Sigmoid colon (tissue), 4 donors: ENCODE results near the gene CASP1.

Source experiments
- EP300 ChIP-seq, 4 donors: sonication (generic); formaldehyde crosslinking; IDR thresholded peaks; one replicate each; pipeline ENCODE4 v1.6.1; 2017; ENCODE audit warnings: antibody characterized with exemption in 4 of 4
- TF ChIP-seq, protein P1 (sequence below), 4 experiments: fragments of 450-650 bp in 3 of 4; fragments of 200-600 bp in 1 of 4; IDR thresholded peaks; one replicate each; pipeline ENCODE4 v1.5.1; 2016 to 2019; ENCODE audit warnings: antibody characterized with exemption in 4 of 4, mild to moderate bottlenecking in 3 of 4, moderate library complexity in 2 of 4

DNA sequence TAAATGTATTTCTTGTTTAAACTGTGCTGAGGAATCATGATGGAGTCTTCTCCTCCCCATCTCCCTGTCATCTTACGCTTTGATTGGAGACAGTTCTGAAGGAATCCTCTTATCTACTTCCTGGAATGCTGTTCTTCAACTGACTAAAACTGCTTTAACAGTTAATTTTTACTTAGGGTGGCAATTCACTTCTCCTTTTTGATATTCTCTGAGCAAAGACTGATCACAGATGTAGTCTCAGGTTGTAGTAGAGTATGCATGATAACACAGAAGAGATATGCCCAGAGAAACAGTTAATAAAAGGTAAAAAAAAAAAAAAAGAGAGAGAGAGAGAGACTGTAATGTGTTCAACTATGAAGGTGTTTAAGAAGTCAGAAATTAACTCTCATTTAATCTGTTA lies 10.6 kb downstream of the CASP1 start:
- no peak for TF ChIP-seq EP300 (IDR thresholded peaks at IDR 0.05)
- TF ChIP-seq, protein P1, sequence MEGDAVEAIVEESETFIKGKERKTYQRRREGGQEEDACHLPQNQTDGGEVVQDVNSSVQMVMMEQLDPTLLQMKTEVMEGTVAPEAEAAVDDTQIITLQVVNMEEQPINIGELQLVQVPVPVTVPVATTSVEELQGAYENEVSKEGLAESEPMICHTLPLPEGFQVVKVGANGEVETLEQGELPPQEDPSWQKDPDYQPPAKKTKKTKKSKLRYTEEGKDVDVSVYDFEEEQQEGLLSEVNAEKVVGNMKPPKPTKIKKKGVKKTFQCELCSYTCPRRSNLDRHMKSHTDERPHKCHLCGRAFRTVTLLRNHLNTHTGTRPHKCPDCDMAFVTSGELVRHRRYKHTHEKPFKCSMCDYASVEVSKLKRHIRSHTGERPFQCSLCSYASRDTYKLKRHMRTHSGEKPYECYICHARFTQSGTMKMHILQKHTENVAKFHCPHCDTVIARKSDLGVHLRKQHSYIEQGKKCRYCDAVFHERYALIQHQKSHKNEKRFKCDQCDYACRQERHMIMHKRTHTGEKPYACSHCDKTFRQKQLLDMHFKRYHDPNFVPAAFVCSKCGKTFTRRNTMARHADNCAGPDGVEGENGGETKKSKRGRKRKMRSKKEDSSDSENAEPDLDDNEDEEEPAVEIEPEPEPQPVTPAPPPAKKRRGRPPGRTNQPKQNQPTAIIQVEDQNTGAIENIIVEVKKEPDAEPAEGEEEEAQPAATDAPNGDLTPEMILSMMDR (IDR thresholded peaks at IDR 0.05) = no peak
